Lung microvascular endothelial cell (primary cell): ENCODE data around the gene ADH1B. TPM values are rescaled to one million over a fixed set of nuclear protein-coding genes. Genes with fewer than 3 reads are reported as not detected.
"Not testable (repeated sequence)": the region's sequence is repeated elsewhere in the genome, so short reads cannot be mapped to it uniquely, and the experiment has no call there.

Experiments
- DNase-seq, 2 donors: peaks; one replicate each; pipeline versions ENCODE4 v3.0.0 to v3.0.0-alpha.2; 2010; ENCODE audit warnings: low read depth in 2 of 2
- total RNA-seq: library from RNA; depleted of rRNA; stranded (reverse); fragments of >200 nt; gene quantifications from 2 replicates; pipeline ENCODE4 v1.2.1, GENCODE V29; 2014

ADH1B gene
- total RNA-seq, 1 donor from 2014 or later = under 0.01 TPM

- DNase-seq = no peak
Observed at GRCh38 chr4:99324361-99324760, 3.2 kb upstream of the ADH1B start.

- no peak for DNase-seq
Observed at GRCh38 chr4:99323756-99324155, 2.6 kb upstream of the ADH1B start.

DNA sequence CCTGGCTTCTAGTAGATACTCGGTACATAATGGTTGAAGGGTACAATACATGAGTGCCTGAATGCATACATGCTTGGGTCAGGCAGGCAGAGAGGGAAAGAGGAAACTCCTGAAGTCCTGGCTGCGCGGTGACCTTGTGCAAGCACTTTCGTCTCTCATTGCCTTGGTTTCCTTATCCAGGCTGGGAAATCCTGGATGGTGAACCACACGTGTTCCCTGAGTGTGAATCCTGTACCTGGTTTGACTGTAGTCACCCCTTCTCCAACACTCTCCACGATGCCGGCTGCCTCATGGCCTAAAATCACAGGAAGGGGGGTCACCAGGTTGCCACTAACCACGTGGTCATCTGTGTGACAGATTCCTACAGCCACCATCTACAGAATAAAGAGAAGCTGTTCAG is 3.4 kb downstream of the ADH1B start:
- not testable (repeated sequence) for DNase-seq

DNA sequence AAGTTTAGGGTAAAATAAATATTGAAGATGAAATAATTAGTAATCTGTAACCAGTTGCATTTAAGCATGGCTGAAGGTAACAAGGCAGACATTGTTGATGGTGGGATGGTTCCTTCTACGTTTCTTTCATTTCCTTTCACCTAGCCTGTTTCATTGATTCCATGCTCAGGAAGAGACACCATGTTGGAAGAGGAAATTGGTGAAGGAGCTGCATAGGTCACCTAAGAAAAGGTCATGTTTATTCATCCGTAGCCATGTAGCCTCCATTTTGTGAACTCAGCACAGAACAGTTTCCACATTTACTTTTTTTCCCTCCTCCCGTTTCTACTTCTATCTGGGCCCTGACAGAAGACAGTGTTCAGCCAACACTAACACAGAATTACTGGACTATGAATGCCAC is 3.8 kb downstream of the ADH1B start:
- no peak for DNase-seq

DNA sequence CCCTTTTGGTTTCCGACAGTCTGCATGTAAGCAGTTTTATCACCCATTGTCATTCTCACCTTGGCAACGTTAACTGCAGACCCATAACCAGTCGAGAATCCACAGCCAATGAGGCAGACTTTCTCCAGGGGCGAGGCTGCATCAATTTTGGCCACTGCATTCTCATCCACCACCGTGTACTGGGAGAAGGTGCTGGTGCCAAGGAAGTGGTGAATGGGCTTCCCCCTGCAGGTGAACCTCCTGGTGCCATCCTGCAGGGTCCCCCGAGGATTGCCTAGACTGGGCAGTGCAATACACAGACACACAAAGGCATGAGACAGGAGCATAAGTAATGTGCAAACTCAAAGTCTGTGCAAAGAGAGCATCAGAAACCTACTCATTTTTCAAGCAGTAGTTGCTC is 5.4 kb downstream of the ADH1B start:
- DNase-seq = no peak

DNA sequence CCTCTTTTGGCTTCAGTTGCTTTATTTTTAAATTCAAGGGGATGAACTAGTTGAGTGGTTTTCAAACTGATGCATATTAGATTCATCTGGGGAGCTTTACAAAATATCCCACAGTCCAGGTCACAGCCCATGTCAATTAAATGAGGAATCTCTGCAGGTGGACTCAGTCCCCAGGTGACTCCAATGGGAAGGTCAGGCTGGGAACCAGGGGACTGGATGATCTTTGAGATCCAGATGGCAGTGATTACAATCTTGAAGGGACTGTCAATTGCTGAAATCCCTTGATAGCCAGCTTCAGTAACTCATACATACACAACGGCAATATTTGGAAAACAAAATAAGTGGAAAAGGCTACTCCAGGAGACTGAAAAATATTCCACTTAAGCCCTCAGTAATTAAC is 7.0 kb downstream of the ADH1B start:
- DNase-seq = no peak

GRCh38 chr4:99310389-99310788 is 10.8 kb downstream of the ADH1B start:
- no peak for DNase-seq

DNA sequence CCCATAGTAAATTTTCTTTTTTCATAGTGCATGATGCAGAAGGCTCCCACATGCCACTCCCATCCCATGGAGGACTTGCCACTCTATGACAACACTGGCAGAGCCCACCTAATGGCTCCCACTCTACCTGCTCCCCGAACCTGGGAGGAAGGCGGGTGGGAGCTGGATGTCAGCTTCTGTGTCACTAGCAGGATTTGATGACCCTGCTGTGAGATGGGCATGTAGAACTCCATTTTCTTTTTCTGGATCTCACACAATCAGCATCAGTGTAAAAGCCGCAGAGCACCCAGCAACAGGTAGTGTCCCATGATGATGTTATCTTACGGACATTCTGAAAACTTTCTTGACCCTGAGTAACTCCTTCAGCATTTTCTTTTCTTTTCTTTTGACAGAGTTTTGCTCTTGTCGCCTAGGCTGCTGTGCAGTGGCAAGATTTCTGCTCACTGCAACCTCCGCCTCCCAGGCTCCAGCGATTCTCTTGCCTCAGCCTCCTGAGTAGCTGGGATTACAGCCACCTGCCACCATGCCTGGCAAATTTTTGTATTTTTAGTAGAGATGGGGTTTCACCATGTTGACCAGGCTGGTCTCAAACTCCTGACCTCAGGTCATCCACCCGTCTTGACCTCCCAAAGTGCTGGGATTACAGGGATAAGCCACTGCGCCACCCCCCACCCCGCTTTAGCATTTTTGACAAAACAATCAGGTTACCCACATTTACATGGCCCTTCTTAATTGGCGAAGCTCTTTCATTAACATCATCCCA is 15.4 kb downstream of the ADH1B start:
- DNase-seq = no peak

DNA sequence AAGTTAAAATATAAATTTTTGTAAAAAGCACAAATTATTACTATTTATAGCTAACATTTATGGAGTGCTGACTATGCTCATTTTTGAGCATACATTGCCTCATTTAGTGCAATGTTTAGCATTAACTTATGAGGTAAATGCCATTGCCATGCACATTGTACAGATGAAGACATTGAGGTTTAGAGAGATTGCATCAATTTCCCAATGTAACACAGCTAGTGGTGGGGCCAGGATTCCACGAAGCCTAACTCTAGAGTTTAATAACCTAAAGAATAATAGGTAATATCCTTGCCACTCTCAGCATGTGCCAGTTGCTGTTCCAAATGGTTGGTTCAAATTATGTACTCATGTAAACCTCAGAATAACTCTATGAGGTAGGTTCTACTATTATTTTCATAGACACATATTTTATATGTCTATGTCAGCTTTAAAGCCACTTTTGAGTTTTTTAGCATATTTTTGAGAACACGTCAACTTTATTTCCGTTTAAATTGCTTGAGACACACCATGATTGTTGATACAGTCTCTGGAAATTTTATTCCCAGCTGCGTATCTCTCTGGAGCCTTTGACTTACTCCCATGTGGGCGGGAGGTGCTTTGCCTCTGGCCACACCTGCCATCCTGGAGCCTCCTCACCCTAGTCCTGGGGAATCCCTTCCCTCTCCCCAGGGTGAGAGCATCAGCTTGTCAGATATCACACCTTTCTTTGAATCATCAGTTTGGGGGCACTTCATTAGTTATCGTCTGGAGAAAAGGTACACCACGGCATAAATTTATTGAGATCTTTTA is 19.6 kb downstream of the ADH1B start:
- no peak for DNase-seq

DNA sequence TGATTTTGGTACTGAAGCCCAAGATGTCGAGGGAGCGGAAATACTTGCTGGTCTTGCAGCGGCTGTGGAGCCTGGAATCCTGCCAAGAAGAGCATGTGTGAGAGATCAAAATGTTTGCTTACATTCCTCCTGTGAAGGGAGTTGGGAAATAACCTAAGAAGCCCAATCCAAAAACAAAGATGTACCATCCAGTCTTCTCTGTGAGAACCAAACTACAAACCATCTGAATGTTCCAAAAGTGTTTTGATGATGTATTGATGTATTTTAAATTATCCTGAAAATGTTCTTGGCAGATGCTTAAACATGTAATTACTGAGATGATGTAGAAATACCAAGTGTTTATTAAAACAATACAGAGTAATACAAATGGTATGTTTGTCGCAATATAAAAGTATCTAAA is 20.3 kb downstream of the ADH1B start:
- DNase-seq = peak in 1 of 2 donors; percentile 48

- no peak for DNase-seq
Observed at GRCh38 chr4:99293357-99293756, 27.8 kb downstream of the ADH1B start.

DNA sequence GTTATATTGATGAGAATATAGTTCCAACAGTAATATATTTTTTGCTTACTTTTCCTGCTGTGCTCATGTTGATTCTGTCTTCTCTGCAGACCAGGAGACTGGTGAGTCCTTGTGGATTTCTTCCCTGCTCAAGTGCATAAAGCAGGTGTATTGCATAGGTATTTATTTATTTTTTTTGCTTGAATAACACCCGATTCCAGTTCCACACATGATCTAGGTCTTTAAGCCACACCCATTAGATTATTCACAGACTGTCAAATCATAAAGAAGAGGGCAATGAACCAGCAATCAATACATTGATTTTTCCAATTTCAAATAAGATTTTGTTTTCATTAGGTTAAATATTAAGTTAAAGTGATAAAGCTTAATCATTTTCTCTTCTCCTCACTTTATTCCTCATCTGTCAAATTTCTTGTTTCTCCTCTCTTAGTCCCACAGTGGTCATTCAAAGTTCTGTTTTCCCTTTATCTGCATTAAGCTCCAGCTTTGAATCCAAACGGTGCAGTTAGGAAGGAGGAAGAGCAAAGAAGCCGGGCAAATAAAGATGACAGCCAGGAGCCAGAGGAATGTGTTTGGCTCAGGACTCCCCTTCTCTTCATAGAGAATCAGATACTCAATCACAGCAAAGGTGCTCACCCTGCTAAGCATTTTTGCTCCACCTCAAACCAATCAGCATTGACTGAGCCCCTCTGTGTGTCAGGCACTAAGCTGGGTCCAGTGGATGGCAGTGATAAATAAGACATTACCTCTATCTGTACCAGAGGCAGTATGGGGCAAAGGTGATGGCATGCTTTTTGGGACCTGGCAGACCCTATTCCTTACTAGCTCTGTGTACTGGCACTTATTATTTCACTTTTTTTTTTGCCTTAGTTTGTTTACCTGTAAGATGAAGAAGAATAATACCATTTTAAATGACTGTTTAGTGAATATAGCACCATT is 30.1 kb downstream of the ADH1B start, which contains the start of gene ADH1A:
Gene ADH1A (minus strand): TSS at position 138 of the 939 bp plus-strand sequence. CDS start 71 bp downstream, at position 67.
- no peak for DNase-seq

DNA sequence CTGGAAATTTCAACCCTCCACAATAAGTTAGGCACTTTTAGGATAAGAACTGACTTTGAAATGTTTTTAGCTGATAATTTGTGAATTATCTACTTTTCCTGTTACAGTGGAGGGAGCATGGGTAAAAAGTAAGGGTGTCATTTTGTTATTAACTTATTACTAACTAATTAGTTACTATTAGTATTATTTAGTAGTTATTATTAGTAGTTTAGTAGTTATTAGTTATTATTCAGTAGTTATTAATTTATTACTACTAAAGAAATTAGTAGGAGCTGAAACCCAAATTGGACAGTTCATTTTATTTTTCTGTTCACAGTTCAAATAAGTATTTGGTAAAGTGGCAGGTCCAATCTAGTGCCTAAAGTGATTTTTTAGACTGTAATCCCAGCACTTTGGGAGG is 35.8 kb downstream of the ADH1B start:
- DNase-seq = no peak

GRCh38 chr4:99282731-99283130 is 38.5 kb downstream of the ADH1B start:
- no peak for DNase-seq

- DNase-seq = no peak
Observed at GRCh38 chr4:99281261-99281660, 39.9 kb downstream of the ADH1B start.

DNA sequence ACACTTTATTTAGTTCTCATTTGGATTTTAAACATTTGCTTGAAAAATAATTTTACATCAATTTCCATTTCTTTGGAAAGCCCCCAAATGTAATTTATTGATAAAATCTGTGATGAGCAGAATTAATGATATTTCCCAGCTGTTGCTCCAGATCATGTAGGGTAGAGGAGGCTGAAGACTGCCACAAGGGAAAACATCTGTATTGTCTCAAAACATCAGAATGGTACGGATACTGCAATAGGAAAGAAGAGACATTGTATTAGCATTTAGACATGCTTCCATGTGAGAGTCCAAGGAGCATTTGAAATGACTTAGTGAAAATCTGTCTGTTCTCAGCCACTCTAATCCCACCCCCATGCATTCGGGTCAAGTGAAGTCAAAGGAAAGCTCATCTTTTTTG is 44.8 kb downstream of the ADH1B start:
- no peak for DNase-seq

- DNase-seq = no peak
Observed at GRCh38 chr4:99275885-99276284, 45.3 kb downstream of the ADH1B start.

DNA sequence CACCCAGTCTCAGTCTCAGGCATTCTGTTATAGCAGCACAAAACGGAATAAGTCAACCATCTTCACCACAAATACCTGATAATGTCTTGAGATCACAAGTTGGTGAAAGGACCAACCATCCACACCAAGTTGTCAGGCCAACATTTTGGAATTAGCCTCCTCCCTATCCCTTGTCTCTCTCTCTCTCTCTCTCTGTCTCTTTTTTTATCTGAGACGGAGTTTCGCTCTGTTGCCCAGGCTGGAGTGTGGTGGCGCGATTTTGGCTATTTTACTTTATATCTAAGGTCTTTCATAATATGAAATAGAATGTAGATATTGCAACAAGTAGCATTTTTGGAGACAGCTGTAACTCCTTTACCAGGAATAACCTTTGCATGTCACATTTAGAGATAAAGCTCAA is 46.2 kb downstream of the ADH1B start:
- DNase-seq = no peak

- DNase-seq = no peak
Observed at GRCh38 chr4:99273704-99274103, 47.5 kb downstream of the ADH1B start.

- DNase-seq = no peak
Observed at GRCh38 chr4:99264927-99265326, 56.3 kb downstream of the ADH1B start.
